Subcutaneous adipose tissue (tissue), 4 donors: ENCODE measurements around the gene SMIM22. TPM values are rescaled to one million over a fixed set of nuclear protein-coding genes. Genes with fewer than 3 reads are reported as not detected.

Experiments
- total RNA-seq, 4 donors: library from RNA; depleted of rRNA; stranded (reverse); fragments of >200 nt; gene quantifications; one replicate each; pipeline ENCODE4 v1.1.0, GENCODE V29; 2016
- TF ChIP-seq, protein P1 (sequence below): fragments of 450-650 bp; IDR thresholded peaks from one replicate; pipeline ENCODE4 v1.5.1; 2016; ENCODE audit warnings: low read depth, mild to moderate bottlenecking, control low read depth, antibody characterized with exemption, moderate library complexity

Gene SMIM22
- total RNA-seq, 4 donors from 2014 or later, result not detected

- TF ChIP-seq, protein P1, sequence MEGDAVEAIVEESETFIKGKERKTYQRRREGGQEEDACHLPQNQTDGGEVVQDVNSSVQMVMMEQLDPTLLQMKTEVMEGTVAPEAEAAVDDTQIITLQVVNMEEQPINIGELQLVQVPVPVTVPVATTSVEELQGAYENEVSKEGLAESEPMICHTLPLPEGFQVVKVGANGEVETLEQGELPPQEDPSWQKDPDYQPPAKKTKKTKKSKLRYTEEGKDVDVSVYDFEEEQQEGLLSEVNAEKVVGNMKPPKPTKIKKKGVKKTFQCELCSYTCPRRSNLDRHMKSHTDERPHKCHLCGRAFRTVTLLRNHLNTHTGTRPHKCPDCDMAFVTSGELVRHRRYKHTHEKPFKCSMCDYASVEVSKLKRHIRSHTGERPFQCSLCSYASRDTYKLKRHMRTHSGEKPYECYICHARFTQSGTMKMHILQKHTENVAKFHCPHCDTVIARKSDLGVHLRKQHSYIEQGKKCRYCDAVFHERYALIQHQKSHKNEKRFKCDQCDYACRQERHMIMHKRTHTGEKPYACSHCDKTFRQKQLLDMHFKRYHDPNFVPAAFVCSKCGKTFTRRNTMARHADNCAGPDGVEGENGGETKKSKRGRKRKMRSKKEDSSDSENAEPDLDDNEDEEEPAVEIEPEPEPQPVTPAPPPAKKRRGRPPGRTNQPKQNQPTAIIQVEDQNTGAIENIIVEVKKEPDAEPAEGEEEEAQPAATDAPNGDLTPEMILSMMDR, result no peak
Observed at GRCh38 chr16:4803898-4804762, 9.0 kb downstream of the SMIM22 start.

GRCh38 chr16:4805231-4805630 lies 10.1 kb downstream of the SMIM22 start:
- TF ChIP-seq, protein P1, result no peak

- TF ChIP-seq, protein P1, result no peak
Observed at GRCh38 chr16:4806280-4806679, 11.1 kb downstream of the SMIM22 start.

- TF ChIP-seq, protein P1, result no peak
Observed at GRCh38 chr16:4811242-4811641, 16.1 kb downstream of the SMIM22 start.

DNA sequence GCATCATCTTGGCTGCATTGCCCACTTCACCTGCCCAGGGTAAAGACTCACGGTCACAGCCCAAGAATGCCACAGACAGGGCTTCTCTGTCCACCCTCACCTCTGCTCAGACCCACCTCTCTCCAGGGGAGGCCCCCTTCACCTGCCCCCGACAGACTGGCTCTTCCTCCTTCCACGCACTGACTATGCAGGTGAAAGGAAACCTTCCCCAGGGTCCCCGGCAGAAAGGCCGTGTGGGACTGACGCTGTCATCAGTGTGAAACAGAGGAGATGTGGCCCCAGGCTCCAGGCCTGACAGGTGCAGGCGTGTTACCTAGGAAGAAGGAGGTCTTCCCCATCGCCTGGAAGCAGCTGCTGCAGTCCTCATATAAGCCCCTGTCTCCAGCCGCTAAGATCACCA lies 16.6 kb downstream of the SMIM22 start:
- TF ChIP-seq, protein P1, result no peak

DNA sequence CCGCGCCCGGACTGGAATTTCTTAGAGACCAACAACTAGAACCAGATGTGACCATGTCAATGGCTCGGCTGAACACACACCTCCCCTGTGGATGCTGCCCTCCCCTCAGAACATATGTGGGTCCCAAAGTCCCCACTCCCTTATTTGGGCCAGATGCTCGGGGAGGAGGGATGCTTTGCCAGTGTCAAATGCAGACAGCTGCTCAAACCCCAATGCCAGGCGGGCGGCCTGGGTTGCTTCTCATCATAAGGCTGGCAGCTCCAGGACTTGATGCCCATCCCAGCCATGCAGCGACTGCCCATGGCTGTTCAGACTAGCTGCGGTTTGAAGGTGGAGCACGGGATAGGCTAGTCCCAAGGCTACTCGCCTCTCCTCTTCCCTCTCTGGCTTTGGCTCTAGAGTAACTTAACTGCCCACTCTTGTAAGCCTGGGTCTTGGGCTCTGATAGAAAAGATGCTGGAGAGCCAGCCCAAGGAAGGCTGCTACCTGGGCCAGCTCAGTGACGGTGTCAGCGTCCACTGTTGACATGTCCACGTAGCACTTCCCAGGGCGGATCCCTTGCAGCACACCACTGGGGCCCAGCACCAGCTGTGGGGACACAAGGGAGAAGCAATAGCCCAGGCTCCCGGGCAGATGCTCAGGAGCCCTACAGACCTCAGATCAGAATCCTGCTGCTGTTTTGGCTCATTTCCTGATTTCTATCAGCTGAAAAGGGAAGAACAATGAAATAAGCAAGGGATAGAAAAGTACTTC lies 18.3 kb downstream of the SMIM22 start:
- TF ChIP-seq, protein P1, result no peak

DNA sequence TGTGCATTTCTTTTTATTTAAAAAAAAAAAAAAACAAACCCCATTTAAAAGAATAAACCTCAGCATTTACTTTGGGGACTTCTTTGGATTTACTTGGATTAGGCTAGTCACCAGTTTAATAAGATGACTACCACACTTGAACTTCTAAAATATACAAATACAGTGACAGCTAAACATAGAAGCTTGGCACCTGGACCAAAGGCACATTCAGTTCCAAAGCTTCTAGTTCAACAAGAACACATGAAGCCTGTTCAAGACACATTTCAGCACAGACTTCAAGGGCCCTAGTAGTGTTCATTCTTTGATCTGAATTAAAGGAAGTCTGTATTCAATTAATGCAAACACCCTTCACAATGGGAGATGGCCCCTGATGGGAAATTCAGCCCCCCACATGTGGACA lies 18.9 kb downstream of the SMIM22 start:
- TF ChIP-seq, protein P1, result no peak
